K562 (cell line): ENCODE measurements around the gene LAMA5.

Experiments
- EZH2 ChIP-seq: IDR thresholded peaks from 2 replicates; pipeline ENCODE4 v1.6.1; 2012; ENCODE audit warnings: low read depth, mild to moderate bottlenecking, inconsistent platforms, low read length, borderline replicate concordance
- MECOM ChIP-seq: fragments of 250-450 bp; sonication (Bioruptor Pico); IDR thresholded peaks from 2 replicates; pipeline ENCODE4 v1.8.0; 2022; ENCODE audit warnings: inconsistent platforms
- NFATC3 ChIP-seq: fragments of 450-650 bp; IDR thresholded peaks from 2 replicates; pipeline ENCODE4 v1.6.1; 2017; ENCODE audit warnings: mild to moderate bottlenecking
- TCF7L2 ChIP-seq: fragments of 150-350 bp; IDR thresholded peaks from 2 replicates; pipeline ENCODE4 v1.6.1; 2016; ENCODE audit warnings: low read depth, mild to moderate bottlenecking, low read length, moderate library complexity
- TEAD2 ChIP-seq: fragments of 450-650 bp; IDR thresholded peaks from 2 replicates; pipeline ENCODE4 v1.6.1; 2016; ENCODE audit warnings: missing genetic modification characterization, control low read depth, missing compliant biosample characterization
- ZNF518B ChIP-seq: fragments of 250-450 bp; sonication (Bioruptor Pico); IDR thresholded peaks from 2 replicates; pipeline ENCODE4 v1.5.0; 2021; ENCODE audit warnings: mild to moderate bottlenecking, moderate library complexity
- TF ChIP-seq, protein P1 (sequence below): fragments of 250-450 bp; sonication (Bioruptor Pico); IDR thresholded peaks from 2 replicates; pipeline ENCODE4 v1.8.0; 2022; ENCODE audit warnings: moderate library complexity, mild to moderate bottlenecking, inconsistent platforms

GRCh38 chr20:62364911-62365736 lies 2.0 kb downstream of the LAMA5 start:
- TF ChIP-seq, protein P1, sequence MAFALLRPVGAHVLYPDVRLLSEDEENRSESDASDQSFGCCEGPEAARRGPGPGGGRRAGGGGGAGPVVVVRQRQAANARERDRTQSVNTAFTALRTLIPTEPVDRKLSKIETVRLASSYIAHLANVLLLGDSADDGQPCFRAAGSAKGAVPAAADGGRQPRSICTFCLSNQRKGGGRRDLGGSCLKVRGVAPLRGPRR: no peak
- TF ChIP-seq TEAD2 (tag) (no peak), ZNF518B (CRISPR knock-in tag) (no peak), TCF7L2 (no peak), EZH2 (no peak), NFATC3 (no peak), MECOM (CRISPR knock-in tag) (no peak)
